ENCODE measurements around the gene SORCS3. TPM values are rescaled to one million over a fixed set of nuclear protein-coding genes. Genes with fewer than 3 reads are reported as not detected.

The SORCS3 gene
- total RNA-seq, 1 experiment from 2014 or later, result 0.04 TPM

- Histone ChIP-seq H3K14ac (ENCODE audit: insufficient read depth, low read length) (no peak overlapping the region), H3K4ac (ENCODE audit: low read depth, low read length) (no peak overlapping the region), H2AFZ (ENCODE audit: low read length) (no peak overlapping the region), H3K27me3 (ENCODE audit: insufficient read depth, low read length) (peaks cover 42% of the 10 kb centered on the region; the same call in 1 of the 2 replicates), H3K23me2 (ENCODE audit: insufficient read length, low read depth, low read length, poor library complexity, severe bottlenecking) (peaks cover 36% of the 10 kb centered on the region), H2BK5ac (ENCODE audit: insufficient read length, low read length) (no peak overlapping the region), H3K4me2 (ENCODE audit: insufficient read depth, insufficient read length, low read length) (peak overlapping the region; percentile 92), H2BK15ac (ENCODE audit: low read depth, low read length) (no peak overlapping the region), H3K9ac (ENCODE audit: extremely low read depth, insufficient read length, low read length) (no peak overlapping the region), H2AK5ac (ENCODE audit: insufficient read length, low read length) (no peak overlapping the region), H4K5ac (ENCODE audit: insufficient read length, low read depth, low read length) (no peak overlapping the region), H3K4me1 (ENCODE audit: insufficient read depth, low read length) (no peaks in the 10 kb centered on the region), H3K23ac (ENCODE audit: insufficient read length, low read depth, low read length) (no peak overlapping the region), H2BK20ac (ENCODE audit: low read depth, low read length, poor library complexity, severe bottlenecking) (no peak overlapping the region), H2BK120ac (ENCODE audit: low read depth, low read length, poor library complexity, severe bottlenecking) (no peak overlapping the region), H2BK12ac (ENCODE audit: insufficient read length, low read depth, low read length) (no peak overlapping the region), H3K79me2 (ENCODE audit: insufficient read depth, low read length) (no peaks in the 10 kb centered on the region), H3K9me3 (ENCODE audit: control insufficient read depth, low read depth, low read length) (no peaks in the 10 kb centered on the region), H4K8ac (replicated peaks; ENCODE audit: insufficient read length, low read depth, low read length) (no peak overlapping the region), H4K20me1 (ENCODE audit: control insufficient read depth, insufficient read depth, insufficient read length) (no peaks in the 10 kb centered on the region), H3K18ac (ENCODE audit: insufficient read length, low read depth, low read length) (no peak overlapping the region), H4K91ac (ENCODE audit: insufficient read length, low read depth, low read length) (no peak overlapping the region), H3K79me1 (ENCODE audit: insufficient read depth, low read depth, low read length, poor library complexity, severe bottlenecking) (no peaks in the 10 kb centered on the region), H3K56ac (ENCODE audit: insufficient read length, low read depth, low read length) (no peak overlapping the region), H3K27ac (ENCODE audit: insufficient read length, low read depth, low read length) (no peak overlapping the region), H3T11ph (ENCODE audit: low read length) (no peak overlapping the region)
- Mint-ChIP-seq H3K27me3 (ENCODE audit: low read depth) (peaks cover 97% of the 10 kb centered on the region), H3K4me3 (peak overlapping the region; percentile 59 to 89), H3K4me1 (peaks cover 13 to 17% of the 10 kb centered on the region in 2 experiments), H3K36me3 (ENCODE audit: insufficient read depth in 1 of 3, low read depth in 3 of 3) (no peaks in the 10 kb centered on the region; a peak in 2 of 7 replicates), H3K27ac (no peak overlapping the region), H3K9me3 (peaks cover 0 to 4% of the 10 kb centered on the region in 2 experiments; a peak in 2 of 5 replicates)
- no CpG with 5 or more reads among the region's 82 CpGs for WGBS (ENCODE audit: extremely low coverage, insufficient read length, low lambda C conversion rate)
- no peak for TF ChIP-seq CTCF (conservative IDR thresholded peaks at IDR 0.05)
- DNase-seq, result no peak
Observed at GRCh38 chr10:104640339-104641186, 527 bp upstream of the SORCS3 start.

Data from H9 (cell line).